Keratinocyte (primary cell): ENCODE results near the gene TMEM151B.

Experiments used
- CTCF ChIP-seq, 3 experiments: IDR thresholded peaks in 1 of 3; conservative IDR thresholded peaks in 1 of 3; optimal IDR thresholded peaks in 1 of 3; 2 replicates in 2 of 3; 3 replicates in 1 of 3; pipeline versions ENCODE3 to v1.5.1; 2011; ENCODE audit warnings: low read length in 3 of 3, mild to moderate bottlenecking in 3 of 3, moderate library complexity in 2 of 3, control low read depth in 1 of 3, inconsistent platforms in 1 of 3; ENCODE audit not compliant: insufficient read depth in 2 of 3; ENCODE audit errors: extremely low read depth in 1 of 3
- EZH2 ChIP-seq: IDR thresholded peaks from one replicate; pipeline ENCODE4 v1.6.1; 2012; ENCODE audit warnings: inconsistent platforms, mild to moderate bottlenecking, low read length, moderate library complexity

DNA sequence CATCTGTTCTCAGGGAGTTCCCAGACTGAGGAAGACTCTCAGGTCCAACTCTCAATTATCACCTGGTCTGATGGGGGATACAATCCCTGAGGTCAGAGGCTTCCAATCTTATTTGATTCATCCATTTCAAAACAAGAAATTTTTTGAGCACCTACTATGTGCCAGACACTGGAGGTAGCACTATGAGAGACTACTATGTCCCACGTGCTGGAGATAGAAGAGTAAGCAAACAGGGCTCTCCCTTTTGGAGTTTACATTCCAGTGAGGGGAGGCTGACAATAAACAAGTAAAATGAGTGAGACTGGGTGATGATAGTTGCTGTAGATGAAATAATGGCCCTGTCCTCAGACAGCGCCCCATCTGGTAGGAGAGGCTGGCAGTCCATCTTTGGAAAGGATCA is 16.5 kb downstream of the TMEM151B start:
- TF ChIP-seq CTCF (optimal IDR thresholded peaks at IDR 0.05 in 1 of 3, IDR thresholded peaks at IDR 0.05 in 1 of 3, conservative IDR thresholded peaks at IDR 0.05 in 1 of 3; ENCODE audit: extremely low read depth in 1 of 3, insufficient read depth in 2 of 3, low read length in 3 of 3) (no peak), EZH2 (no peak)
